ENCODE measurements around the gene TMTC1.
"Not testable (repeated sequence)": the region's sequence is repeated elsewhere in the genome, so short reads cannot be mapped to it uniquely, and the experiment has no call there.

TMTC1 gene

DNA sequence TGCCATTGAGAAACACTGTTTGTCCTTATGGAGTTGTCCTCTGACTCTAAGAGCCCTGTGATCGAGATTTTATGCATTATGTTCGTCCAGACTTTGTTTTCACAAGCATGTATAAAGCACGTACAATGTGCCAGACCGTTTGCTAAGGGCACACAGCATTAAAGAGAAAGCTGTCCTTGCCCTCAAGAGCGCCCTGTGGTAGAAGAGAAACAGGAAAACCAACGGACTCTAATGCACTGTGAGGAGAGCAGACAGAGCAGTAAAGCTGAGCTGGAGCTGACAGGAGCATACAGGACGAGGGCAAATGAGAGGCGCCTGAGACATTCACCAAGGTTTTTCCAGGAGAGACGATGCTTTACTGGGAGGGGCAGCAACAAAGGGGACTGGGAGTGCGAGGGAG, 220.1 kb downstream of the TMTC1 start:
- no peak for DNase-seq (ENCODE audit: low read depth)
- H3K4me3 ChIP-seq (ENCODE audit: low read depth, low read length) = no peak overlapping the region
- TF ChIP-seq, protein P1, sequence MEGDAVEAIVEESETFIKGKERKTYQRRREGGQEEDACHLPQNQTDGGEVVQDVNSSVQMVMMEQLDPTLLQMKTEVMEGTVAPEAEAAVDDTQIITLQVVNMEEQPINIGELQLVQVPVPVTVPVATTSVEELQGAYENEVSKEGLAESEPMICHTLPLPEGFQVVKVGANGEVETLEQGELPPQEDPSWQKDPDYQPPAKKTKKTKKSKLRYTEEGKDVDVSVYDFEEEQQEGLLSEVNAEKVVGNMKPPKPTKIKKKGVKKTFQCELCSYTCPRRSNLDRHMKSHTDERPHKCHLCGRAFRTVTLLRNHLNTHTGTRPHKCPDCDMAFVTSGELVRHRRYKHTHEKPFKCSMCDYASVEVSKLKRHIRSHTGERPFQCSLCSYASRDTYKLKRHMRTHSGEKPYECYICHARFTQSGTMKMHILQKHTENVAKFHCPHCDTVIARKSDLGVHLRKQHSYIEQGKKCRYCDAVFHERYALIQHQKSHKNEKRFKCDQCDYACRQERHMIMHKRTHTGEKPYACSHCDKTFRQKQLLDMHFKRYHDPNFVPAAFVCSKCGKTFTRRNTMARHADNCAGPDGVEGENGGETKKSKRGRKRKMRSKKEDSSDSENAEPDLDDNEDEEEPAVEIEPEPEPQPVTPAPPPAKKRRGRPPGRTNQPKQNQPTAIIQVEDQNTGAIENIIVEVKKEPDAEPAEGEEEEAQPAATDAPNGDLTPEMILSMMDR (conservative IDR thresholded peaks at IDR 0.05; ENCODE audit: low read depth, low read length) = no peak

DNA sequence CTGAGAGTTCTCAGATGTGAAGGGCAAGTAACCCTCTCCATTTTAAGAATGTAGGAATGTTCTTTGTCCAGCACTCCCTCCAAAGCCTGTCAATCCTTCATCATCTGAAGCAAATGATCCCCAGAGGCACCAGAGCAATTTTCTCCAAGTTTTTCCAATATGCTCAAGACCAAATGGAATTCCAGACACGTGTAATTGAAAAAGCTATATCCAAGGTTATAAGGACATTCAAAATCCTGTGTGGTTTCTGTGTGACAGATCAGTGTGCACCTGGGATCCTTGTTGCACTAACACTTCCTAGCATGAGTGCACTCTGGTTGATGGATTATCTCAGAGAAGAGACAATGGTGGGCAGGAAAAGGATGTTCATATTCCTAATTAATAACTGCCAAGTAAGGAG, 220.7 kb downstream of the TMTC1 start:
- DNase-seq (ENCODE audit: low read depth) = no peak
- TF ChIP-seq, protein P1 (conservative IDR thresholded peaks at IDR 0.05; ENCODE audit: low read depth, low read length) = no peak
- no peak overlapping the region for H3K4me3 ChIP-seq (ENCODE audit: low read depth, low read length)

DNA sequence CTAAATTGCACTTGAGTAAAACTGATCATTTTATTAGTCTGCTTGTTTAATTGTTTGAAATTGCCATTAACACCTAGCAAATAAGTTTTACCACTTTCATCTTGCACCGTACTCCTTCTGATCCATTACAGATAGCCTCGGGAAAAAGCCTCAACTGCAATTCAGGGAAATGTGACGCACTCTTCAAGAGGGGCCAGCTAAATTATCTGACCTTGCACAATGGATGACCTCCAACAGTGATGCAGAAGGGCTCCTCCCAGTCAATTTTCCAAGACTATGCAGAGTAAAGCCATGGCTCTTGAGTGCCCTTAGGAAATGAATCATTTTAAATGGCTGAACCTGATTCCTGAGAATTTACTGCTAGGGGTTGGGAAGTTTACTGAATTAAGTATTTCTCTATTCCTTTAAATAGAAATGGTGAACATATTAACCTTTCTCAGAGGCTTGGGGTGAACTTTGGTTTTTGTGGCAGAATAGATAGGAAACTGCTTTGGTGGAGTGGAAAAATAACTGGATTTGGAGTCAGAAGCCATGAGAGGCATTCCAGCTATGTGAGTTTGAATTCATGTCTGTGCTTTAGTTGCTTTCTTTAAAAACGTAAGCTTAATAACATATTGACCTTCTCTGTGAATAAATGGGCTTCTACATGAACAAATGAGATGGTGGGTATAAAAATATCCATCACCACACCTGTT, 221.5 kb downstream of the TMTC1 start:
- TF ChIP-seq, protein P1 (conservative IDR thresholded peaks at IDR 0.05; ENCODE audit: low read depth, low read length) = no peak
- H3K4me3 ChIP-seq (ENCODE audit: low read depth, low read length) = no peak overlapping the region
- peak; percentile 90 for DNase-seq (ENCODE audit: low read depth)

DNA sequence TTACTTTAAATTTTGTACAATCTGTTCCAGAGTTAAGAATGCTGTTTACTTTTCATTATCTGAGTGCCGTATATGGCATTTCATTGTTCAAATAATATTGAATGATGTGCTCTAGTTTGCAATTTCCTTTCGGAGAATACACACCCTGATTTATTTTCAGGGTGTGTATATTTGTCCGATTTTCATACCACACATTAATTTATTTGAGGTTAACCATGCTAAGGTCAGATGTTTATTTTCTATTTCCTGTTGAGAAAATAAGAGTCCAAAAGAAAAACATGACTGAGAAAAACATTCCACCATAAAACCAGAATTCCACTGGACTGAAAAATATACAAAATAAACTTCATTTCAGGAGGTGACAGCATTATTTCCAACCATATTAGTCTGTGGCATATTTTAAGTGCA, 222.1 kb downstream of the TMTC1 start:
- DNase-seq (ENCODE audit: low read depth) = peak; percentile 32
- TF ChIP-seq, protein P1 (conservative IDR thresholded peaks at IDR 0.05; ENCODE audit: low read depth, low read length) = no peak
- H3K4me3 ChIP-seq (ENCODE audit: low read depth, low read length) = no peak overlapping the region

DNA sequence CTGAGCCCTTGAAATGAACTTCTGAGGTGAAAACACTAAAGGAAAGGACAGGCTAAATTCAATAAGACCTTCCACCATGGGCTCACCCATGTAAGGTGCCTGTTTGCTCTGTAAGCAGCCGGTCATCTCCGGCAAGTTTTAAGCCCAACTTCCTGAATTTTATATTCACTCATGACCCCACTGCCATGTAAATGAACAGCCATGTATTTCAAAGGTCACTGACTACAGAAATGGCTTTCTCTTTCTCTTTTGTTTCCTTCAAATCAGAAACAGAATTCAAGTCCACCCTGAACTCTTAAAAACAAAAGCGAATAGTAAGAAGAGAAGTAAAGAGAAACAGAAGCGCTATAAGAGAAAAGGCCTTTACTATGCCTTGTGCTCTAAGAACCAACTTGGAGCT, 224.5 kb downstream of the TMTC1 start:
- no peak overlapping the region for H3K4me3 ChIP-seq (ENCODE audit: low read depth, low read length)
- TF ChIP-seq, protein P1 (conservative IDR thresholded peaks at IDR 0.05; ENCODE audit: low read depth, low read length) = no peak
- DNase-seq (ENCODE audit: low read depth) = no peak

DNA sequence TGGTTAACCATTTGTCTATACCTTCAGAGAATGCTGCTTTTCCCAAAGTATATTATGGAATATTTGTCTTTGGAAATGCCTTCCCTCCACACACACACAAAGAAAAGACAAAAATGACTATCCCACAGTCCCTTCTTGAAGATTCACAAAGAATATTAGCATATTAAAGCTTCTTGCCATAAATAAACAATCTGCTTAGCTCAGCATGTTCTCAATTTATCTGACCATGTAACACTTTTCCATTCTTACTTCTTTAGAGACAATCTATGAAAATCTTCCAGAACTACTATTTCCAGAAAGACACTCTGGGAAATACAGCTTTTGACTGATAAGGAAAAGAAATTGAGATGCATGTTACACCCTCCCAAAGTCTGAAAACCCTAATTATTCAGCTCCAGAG, 227.4 kb downstream of the TMTC1 start:
- TF ChIP-seq, protein P1 (conservative IDR thresholded peaks at IDR 0.05; ENCODE audit: low read depth, low read length) = no peak
- no peak overlapping the region for H3K4me3 ChIP-seq (ENCODE audit: low read depth, low read length)
- no peak for DNase-seq (ENCODE audit: low read depth)

DNA sequence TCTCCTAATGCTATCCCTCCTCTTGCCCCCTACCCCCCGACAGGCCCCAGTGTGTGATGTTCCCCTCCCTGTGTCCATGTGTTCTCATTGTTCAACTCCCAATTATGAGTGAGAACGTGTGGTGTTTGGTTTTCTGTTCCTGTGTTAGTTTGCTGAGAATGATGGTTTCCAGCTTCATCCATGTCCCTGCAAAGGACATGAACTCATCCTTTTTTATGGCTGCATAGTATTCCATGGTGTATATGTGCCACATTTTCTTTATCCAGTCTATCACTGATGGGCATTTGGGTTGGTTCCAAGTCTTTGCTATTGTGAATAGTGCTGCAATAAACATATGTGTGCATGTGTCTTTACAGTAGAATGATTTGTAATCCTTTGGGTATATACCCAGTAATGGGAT, 228.3 kb downstream of the TMTC1 start:
- not testable (repeated sequence) for DNase-seq (ENCODE audit: low read depth); H3K4me3 ChIP-seq (ENCODE audit: low read depth, low read length)
